Ishikawa (cell line): ENCODE results near the gene ATG5.

ENCODE experiments used
- EP300 ChIP-seq: IDR thresholded peaks from 2 replicates; pipeline ENCODE4 v1.6.1; 2012; ENCODE audit warnings: borderline replicate concordance
- RAD21 ChIP-seq: IDR thresholded peaks from 2 replicates; pipeline ENCODE4 v1.6.1; 2012; ENCODE audit warnings: low read depth

- no peak for TF ChIP-seq EP300
- no peak for TF ChIP-seq RAD21
Measured at GRCh38 chr6:106177786-106178185, 147.8 kb downstream of the ATG5 start.
